A549 (cell line): ENCODE data around the gene PDZD2. TPM values are rescaled to one million over a fixed set of nuclear protein-coding genes. Genes with fewer than 3 reads are reported as not detected.

Experiments
- ATAC-seq, 2 experiments: fragments of 200-7000 bp in 1 of 2; fragments of >200 bp in 1 of 2; cut with Nextera tagmentation in 1 of 2; cut with Tn5 transposase in 1 of 2; 3 replicates each; pipeline versions ENCODE4 v1.8.0 to v1.9.1; 2018 to 2020; ENCODE audit warnings: mild to moderate bottlenecking in 1 of 2, moderate library complexity in 1 of 2
- CTCF ChIA-PET: fragments of 300-600 bp; sonication (Branson Sonifier 250); formaldehyde crosslinking; extraction: SDS; loops from one replicate; lab custom pipeline; 2021; ENCODE audit warnings: antibody characterized with exemption, inconsistent platforms; lab: Yijun Ruan, JAX
- POLR2A ChIA-PET: fragments of 350-600 bp; formaldehyde crosslinking; extraction: SDS; loops from one replicate; lab custom pipeline; 2021; ENCODE audit warnings: antibody characterized with exemption, inconsistent platforms; lab: Yijun Ruan, JAX
- DNase-seq, 2 experiments: peaks; one replicate each; pipeline versions ENCODE4 v3.0.0 to v3.0.0-alpha.2; 2011 to 2016; ENCODE audit warnings: low read depth in 1 of 2, low spot score in 1 of 2
- FAIRE-seq: peaks from 2 replicates; lab custom pipeline; 2011; peaks lifted over from hg19 to GRCh38; lab: Jason Lieb, UNC
- H3K27ac ChIP-seq, 2 experiments: fragments of >200 bp; sonication (Bioruptor Twin); formaldehyde crosslinking; 3 replicates each; pipeline ENCODE4 v1.5.1; 2016 to 2017
- H3K4me1 ChIP-seq: fragments of >200 bp; sonication (Bioruptor Twin); formaldehyde crosslinking; 3 replicates; pipeline ENCODE4 v1.6.1; 2016
- H3K4me2 ChIP-seq: fragments of >200 bp; sonication (Bioruptor Twin); formaldehyde crosslinking; 3 replicates; pipeline ENCODE4 v1.6.1; 2016
- H3K4me3 ChIP-seq: fragments of >200 bp; sonication (Bioruptor Twin); formaldehyde crosslinking; 3 replicates; pipeline ENCODE4 v1.5.1; 2016
- H3K9me3 ChIP-seq: fragments of >200 bp; sonication (Bioruptor Twin); formaldehyde crosslinking; 3 replicates; pipeline ENCODE4 v1.6.1; 2016
- BHLHE40 ChIP-seq: IDR thresholded peaks from 2 replicates; pipeline ENCODE4 v1.6.1; 2012; ENCODE audit warnings: low read depth, low read length, inconsistent platforms
- CBX8 ChIP-seq: fragments of 200-600 bp; sonication (generic); IDR thresholded peaks from 2 replicates; pipeline ENCODE4 v1.6.1; 2016
- CEBPB ChIP-seq, 2 experiments: fragments of >200 bp in 1 of 2; sonication (Bioruptor Twin) in 1 of 2; formaldehyde crosslinking in 1 of 2; IDR thresholded peaks; 2 replicates each; pipeline ENCODE4 v1.6.1; 2012 to 2016
- CHD2 ChIP-seq: fragments of 150-350 bp; IDR thresholded peaks from 2 replicates; pipeline ENCODE4 v1.6.1; 2014; ENCODE audit warnings: low read length; ENCODE audit not compliant: partially characterized antibody
- CHD4 ChIP-seq: fragments of 200-600 bp; sonication (generic); IDR thresholded peaks from 2 replicates; pipeline ENCODE4 v1.6.1; 2016; ENCODE audit warnings: antibody characterized with exemption, mild to moderate bottlenecking, borderline replicate concordance
- E2F6 ChIP-seq: IDR thresholded peaks from 2 replicates; pipeline ENCODE4 v1.6.1; 2012; ENCODE audit warnings: low read depth, borderline replicate concordance
- EHMT2 ChIP-seq: fragments of 200-600 bp; sonication (generic); IDR thresholded peaks from 2 replicates; pipeline ENCODE4 v1.6.1; 2016; ENCODE audit warnings: antibody characterized with exemption, low read depth, mild to moderate bottlenecking, moderate library complexity
- GATA3 ChIP-seq: IDR thresholded peaks from 2 replicates; pipeline ENCODE4 v1.6.1; 2012; ENCODE audit warnings: borderline replicate concordance
- HOXA7 ChIP-seq: fragments of 250-450 bp; sonication (Bioruptor Pico); IDR thresholded peaks from 2 replicates; pipeline ENCODE4 v1.5.0; 2020; ENCODE audit warnings: mild to moderate bottlenecking, moderate library complexity
- HOXB13 ChIP-seq: fragments of 250-450 bp; sonication (Bioruptor Pico); IDR thresholded peaks from 2 replicates; pipeline ENCODE4 v1.5.0; 2020; ENCODE audit warnings: low read depth, mild to moderate bottlenecking, moderate library complexity
- HOXB5 ChIP-seq: fragments of 250-450 bp; sonication (Bioruptor Pico); IDR thresholded peaks from 2 replicates; pipeline ENCODE4 v1.5.0; 2020; ENCODE audit warnings: mild to moderate bottlenecking, moderate library complexity
- KDM5A ChIP-seq: fragments of 200-600 bp; sonication (generic); IDR thresholded peaks from 2 replicates; pipeline ENCODE4 v1.6.1; 2016; ENCODE audit warnings: antibody characterized with exemption, mild to moderate bottlenecking
- MAX ChIP-seq: IDR thresholded peaks from 2 replicates; pipeline ENCODE4 v1.6.1; 2012
- MYC ChIP-seq: IDR thresholded peaks from 2 replicates; pipeline ENCODE4 v1.6.1; 2012; ENCODE audit warnings: mild to moderate bottlenecking, inconsistent platforms, low read length, improper control_type of control experiment, borderline replicate concordance
- NFE2L2 ChIP-seq: fragments of 150-350 bp; conservative IDR thresholded peaks from 2 replicates; pipeline ENCODE4 v1.6.1; 2014; ENCODE audit warnings: low read length
- NR3C1 ChIP-seq: fragments of >200 bp; sonication (Bioruptor Twin); formaldehyde crosslinking; IDR thresholded peaks from 3 replicates; pipeline ENCODE4 v1.6.1; 2017
- POLR2A ChIP-seq: IDR thresholded peaks from 2 replicates; pipeline ENCODE4 v1.6.1; 2012; ENCODE audit warnings: mild to moderate bottlenecking, low read length
- RAD21 ChIP-seq, 2 experiments: fragments of >200 bp in 1 of 2; sonication (Bioruptor Twin) in 1 of 2; formaldehyde crosslinking in 1 of 2; IDR thresholded peaks in 1 of 2; conservative IDR thresholded peaks in 1 of 2; 2 replicates in 1 of 2; 3 replicates in 1 of 2; pipeline ENCODE4 v1.6.1; 2012 to 2018; ENCODE audit warnings: inconsistent platforms in 1 of 2
- RCOR1 ChIP-seq: fragments of 150-350 bp; IDR thresholded peaks from 2 replicates; pipeline ENCODE4 v1.6.1; 2014; ENCODE audit warnings: antibody characterized with exemption, low read length, low read depth
- REST ChIP-seq: fragments of 200-600 bp; sonication (generic); IDR thresholded peaks from 2 replicates; pipeline ENCODE4 v1.6.1; 2016; ENCODE audit warnings: antibody characterized with exemption, mild to moderate bottlenecking, moderate library complexity
- RNF2 ChIP-seq: fragments of 200-600 bp; sonication (generic); IDR thresholded peaks from 2 replicates; pipeline ENCODE4 v1.6.1; 2016; ENCODE audit warnings: low read depth, mild to moderate bottlenecking, antibody characterized with exemption, moderate library complexity, borderline replicate concordance
- SREBF2 ChIP-seq: fragments of 450-650 bp; IDR thresholded peaks from 2 replicates; pipeline ENCODE4 v1.6.1; 2014; ENCODE audit warnings: mild to moderate bottlenecking, moderate library complexity
- TP53 ChIP-seq: fragments of 250-450 bp; sonication (Bioruptor Pico); IDR thresholded peaks from 2 replicates; pipeline ENCODE4 v1.5.0; 2021; ENCODE audit warnings: mild to moderate bottlenecking, moderate library complexity
- USF2 ChIP-seq: fragments of 450-650 bp; IDR thresholded peaks from 2 replicates; pipeline ENCODE4 v1.6.1; 2014; ENCODE audit warnings: antibody characterized with exemption
- ZFP36 ChIP-seq: fragments of 450-650 bp; IDR thresholded peaks from 2 replicates; pipeline ENCODE4 v1.6.1; 2014; ENCODE audit warnings: borderline replicate concordance; ENCODE audit not compliant: partially characterized antibody
- ZSCAN20 ChIP-seq: fragments of 250-450 bp; sonication (Bioruptor Pico); IDR thresholded peaks from 2 replicates; pipeline ENCODE4 v1.8.0; 2022; ENCODE audit warnings: mild to moderate bottlenecking, moderate library complexity
- WGBS: methylation state at CpG from one replicate; pipeline ENCODE4 v1.1.6; 2017; ENCODE audit errors: missing lambda C conversion rate; 5-methylcytosine and 5-hydroxymethylcytosine counted together
- polyA plus RNA-seq, 4 experiments: library from polyadenylated mRNA; depleted of rRNA in 3 of 4; stranded (reverse); fragments of >200 nt; fragmentation: RNase III in 1 of 4; extraction: RNeasy Plus Mini Kit Qiagen cat#74134 plus additional on column Dnase treatment in 1 of 4; gene quantifications; 2 replicates in 3 of 4; 3 replicates in 1 of 4; pipeline ENCODE4 v1.2.3, GENCODE V29; 2011 to 2017

The PDZD2 gene
- polyA plus RNA-seq, 2 of the 4 experiments (the other 2 are of a cell fraction), result 0.06 to 0.09 TPM

GRCh38 chr5:31605920-31606319 is 33.0 kb upstream of the PDZD2 start:
- FAIRE-seq (no peak), DNase-seq (no peak)
- no peaks in the 10 kb centered on the region for H3K9me3 ChIP-seq
- no peak for TF ChIP-seq HOXB5 (CRISPR knock-in tag)
- no peak for TF ChIP-seq RAD21 (conservative IDR thresholded peaks at IDR 0.05 in 1 of 2, IDR thresholded peaks at IDR 0.05 in 1 of 2)
- TF ChIP-seq NFE2L2, result no peak
- no peak for TF ChIP-seq CHD2
- no peak for TF ChIP-seq POLR2A
- no peak for TF ChIP-seq CHD4
- TF ChIP-seq BHLHE40, result no peak
- TF ChIP-seq ZSCAN20 (CRISPR knock-in tag), result no peak
- TF ChIP-seq RCOR1, result no peak
- TF ChIP-seq MAX, result no peak
- TF ChIP-seq TP53 (CRISPR knock-in tag), result no peak
- TF ChIP-seq HOXA7 (CRISPR knock-in tag), result no peak
- TF ChIP-seq CBX8, result no peak
- TF ChIP-seq SREBF2, result no peak
- no peak for TF ChIP-seq RNF2
- TF ChIP-seq E2F6, result no peak
- no peak for TF ChIP-seq HOXB13 (CRISPR knock-in tag)
- TF ChIP-seq, all 56 proteins: peak for 0
- H3K4me3 ChIP-seq, result no peak overlapping the region
- H3K27ac ChIP-seq, result no peak overlapping the region
- H3K4me1 ChIP-seq, result no peaks in the 10 kb centered on the region
- POLR2A ChIA-PET, result no interaction called here
- CTCF ChIA-PET, result interaction anchor here (1.4 kb wide), 1 partner anchor 24 kb away, joined by 3 read pairs; no protein-coding TSS in a partner anchor
- H3K4me2 ChIP-seq, result no peak overlapping the region
- ATAC-seq, result no peak
- 81% methylated on average over 1 of the region's 1 CpG for WGBS

GRCh38 chr5:31607546-31607945 is 31.4 kb upstream of the PDZD2 start:
- FAIRE-seq, result peak; percentile 82

More at GRCh38 chr5:31607546-31607945, 31.4 kb upstream of the PDZD2 start:
- ChIA-PET POLR2A (no interaction called here), CTCF (interaction anchor here (0.6 to 1.7 kb wide), 3 partner anchors 15 to 1503 kb away, joined by 3 to 4 read pairs (median 3); no protein-coding TSS in a partner anchor)
- ATAC-seq, result no peak
- no peak overlapping the region for H3K4me3 ChIP-seq
- TF ChIP-seq RAD21 (conservative IDR thresholded peaks at IDR 0.05 in 1 of 2, IDR thresholded peaks at IDR 0.05 in 1 of 2) (no peak), USF2 (no peak), CEBPB (IDR thresholded peaks at IDR 0.05) (no peak), GATA3 (no peak), HOXB13 (CRISPR knock-in tag) (no peak), CHD4 (no peak), KDM5A (no peak), REST (no peak), BHLHE40 (no peak), MYC (no peak), EHMT2 (no peak), CHD2 (no peak), ZFP36 (no peak), NR3C1 (no peak)
- no peak overlapping the region for H3K27ac ChIP-seq
- no peak for DNase-seq
- H3K4me1 ChIP-seq, result no peaks in the 10 kb centered on the region
- H3K4me2 ChIP-seq, result no peak overlapping the region
- H3K9me3 ChIP-seq, result no peaks in the 10 kb centered on the region
- WGBS, result 31% methylated on average over 2 of the region's 2 CpGs
